D721Med (cell line): ENCODE data around the gene AFAP1.

Experiments
- DNase-seq: peaks from one replicate; pipeline ENCODE4 v3.0.0; 2011; ENCODE audit warnings: low spot score; ENCODE audit not compliant: insufficient read length
- FAIRE-seq: peaks from 2 replicates; lab custom pipeline; 2011; peaks lifted over from hg19 to GRCh38; lab: Jason Lieb, UNC
- CTCF ChIP-seq: IDR thresholded peaks from 2 replicates; pipeline ENCODE4 v1.5.1; 2012; ENCODE audit warnings: mild to moderate bottlenecking, control low read depth; ENCODE audit not compliant: insufficient read depth; ENCODE audit errors: missing control alignments

AFAP1 gene

GRCh38 chr4:7850489-7850888, 89.2 kb downstream of the AFAP1 start:
- no peak for TF ChIP-seq CTCF
- DNase-seq: no peak
- no peak for FAIRE-seq

GRCh38 chr4:7847206-7847605, 92.5 kb downstream of the AFAP1 start:
- no peak for FAIRE-seq
- no peak for TF ChIP-seq CTCF
- no peak for DNase-seq

DNA sequence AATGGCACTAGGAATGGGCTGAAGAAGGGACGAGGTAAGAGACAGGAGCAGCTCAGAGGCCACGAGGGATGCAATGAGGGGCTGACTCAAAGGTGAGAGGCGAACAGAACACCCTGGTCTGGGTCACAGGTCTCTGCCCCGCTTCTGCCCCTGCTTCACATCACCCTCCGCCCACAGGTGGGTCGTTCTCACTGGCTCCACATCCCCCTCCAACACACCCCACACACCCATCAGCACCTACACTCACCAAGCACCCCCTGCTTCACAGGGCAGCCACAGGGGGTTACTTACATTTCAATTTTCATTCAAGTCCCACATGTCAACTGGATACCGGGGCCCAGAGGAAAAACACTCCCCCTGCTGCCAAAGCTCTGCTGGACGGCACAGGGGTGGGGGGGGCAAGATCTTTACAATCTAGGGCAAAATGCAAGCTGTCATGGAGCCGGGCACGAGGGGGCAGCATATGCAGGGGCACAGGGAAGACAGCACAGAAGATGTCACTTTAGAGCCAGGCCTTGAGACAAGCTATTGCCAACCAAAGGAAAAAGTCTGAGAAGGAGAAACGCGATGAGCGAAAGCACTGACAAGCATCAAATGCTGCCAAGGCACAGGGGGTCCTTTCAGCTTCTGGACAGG, 94.0 kb downstream of the AFAP1 start:
- peak; percentile 78 for TF ChIP-seq CTCF
- no peak for FAIRE-seq
- DNase-seq: no peak

DNA sequence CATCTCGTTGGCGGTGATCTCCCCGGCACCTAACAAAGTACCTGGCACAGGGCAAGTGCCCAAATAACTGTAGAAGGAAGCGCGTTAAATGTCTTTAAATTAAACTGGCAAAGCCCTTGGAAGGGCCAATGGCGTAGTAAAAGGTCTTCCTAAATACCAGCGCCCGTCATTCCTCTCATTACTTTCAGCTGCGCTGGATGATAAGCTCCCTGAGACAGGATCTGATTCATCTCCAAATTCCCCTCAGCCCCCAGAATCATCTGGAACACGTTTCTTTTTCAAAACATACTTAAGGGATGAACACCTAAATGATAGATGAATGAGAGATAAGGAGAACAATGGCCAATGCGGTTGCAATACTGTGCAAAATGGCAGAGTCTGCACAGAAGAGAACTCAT, 95.1 kb downstream of the AFAP1 start:
- FAIRE-seq (no peak), DNase-seq (no peak)
- TF ChIP-seq CTCF: no peak

DNA sequence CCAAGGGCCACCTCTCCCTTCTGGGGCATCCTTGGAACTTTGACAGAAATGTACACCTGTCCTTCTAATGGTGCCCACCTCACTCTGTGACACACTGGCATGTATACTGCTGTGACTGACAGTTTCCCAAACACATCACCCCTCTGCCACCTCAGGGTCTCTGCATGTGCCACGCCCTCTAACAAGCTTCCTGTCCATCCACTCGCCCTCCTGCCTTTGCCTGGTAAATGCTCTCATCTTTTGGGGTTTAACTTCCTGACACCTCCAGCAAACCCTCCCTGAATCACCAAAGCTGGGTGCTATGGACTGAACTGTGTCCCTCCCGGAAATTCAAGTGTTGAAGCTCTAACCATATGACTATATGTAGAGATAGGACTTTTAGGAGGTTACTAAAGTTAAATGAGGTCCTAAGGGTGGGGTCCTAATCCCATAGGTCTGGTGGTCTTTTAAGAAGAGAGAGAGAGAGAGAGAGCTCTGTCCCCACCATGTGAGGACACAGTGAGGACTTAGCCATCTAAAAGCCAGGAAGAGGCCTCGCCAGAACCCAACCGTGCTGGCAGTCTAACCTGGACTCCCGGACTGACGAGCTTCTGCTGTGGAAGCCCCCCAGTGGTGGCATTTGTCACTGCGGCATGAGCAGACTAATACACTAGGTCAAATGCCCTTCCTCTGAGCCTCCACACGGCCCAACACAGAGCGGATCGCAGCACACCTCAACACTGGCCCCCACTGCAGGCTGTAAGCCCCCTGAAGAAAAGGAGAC, 95.6 kb downstream of the AFAP1 start:
- FAIRE-seq: no peak
- no peak for DNase-seq
- TF ChIP-seq CTCF: peak; percentile 72

GRCh38 chr4:7842384-7843279, 97.0 kb downstream of the AFAP1 start:
- FAIRE-seq (no peak), DNase-seq (no peak)
- no peak for TF ChIP-seq CTCF
